ENCODE measurements around the gene NOC4L.

- TF ChIP-seq POLR2AphosphoS5 (IDR thresholded peaks at IDR 0.05) (no peak), POLR2A (IDR thresholded peaks at IDR 0.05; ENCODE audit: low read depth) (no peak)
- TF ChIP-seq, protein P1, sequence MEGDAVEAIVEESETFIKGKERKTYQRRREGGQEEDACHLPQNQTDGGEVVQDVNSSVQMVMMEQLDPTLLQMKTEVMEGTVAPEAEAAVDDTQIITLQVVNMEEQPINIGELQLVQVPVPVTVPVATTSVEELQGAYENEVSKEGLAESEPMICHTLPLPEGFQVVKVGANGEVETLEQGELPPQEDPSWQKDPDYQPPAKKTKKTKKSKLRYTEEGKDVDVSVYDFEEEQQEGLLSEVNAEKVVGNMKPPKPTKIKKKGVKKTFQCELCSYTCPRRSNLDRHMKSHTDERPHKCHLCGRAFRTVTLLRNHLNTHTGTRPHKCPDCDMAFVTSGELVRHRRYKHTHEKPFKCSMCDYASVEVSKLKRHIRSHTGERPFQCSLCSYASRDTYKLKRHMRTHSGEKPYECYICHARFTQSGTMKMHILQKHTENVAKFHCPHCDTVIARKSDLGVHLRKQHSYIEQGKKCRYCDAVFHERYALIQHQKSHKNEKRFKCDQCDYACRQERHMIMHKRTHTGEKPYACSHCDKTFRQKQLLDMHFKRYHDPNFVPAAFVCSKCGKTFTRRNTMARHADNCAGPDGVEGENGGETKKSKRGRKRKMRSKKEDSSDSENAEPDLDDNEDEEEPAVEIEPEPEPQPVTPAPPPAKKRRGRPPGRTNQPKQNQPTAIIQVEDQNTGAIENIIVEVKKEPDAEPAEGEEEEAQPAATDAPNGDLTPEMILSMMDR (IDR thresholded peaks at IDR 0.05), result no peak
Observed at GRCh38 chr12:132125736-132126135, 18.5 kb upstream of the NOC4L start.
